ENCODE data around the gene IP6K1.

The IP6K1 gene

DNA sequence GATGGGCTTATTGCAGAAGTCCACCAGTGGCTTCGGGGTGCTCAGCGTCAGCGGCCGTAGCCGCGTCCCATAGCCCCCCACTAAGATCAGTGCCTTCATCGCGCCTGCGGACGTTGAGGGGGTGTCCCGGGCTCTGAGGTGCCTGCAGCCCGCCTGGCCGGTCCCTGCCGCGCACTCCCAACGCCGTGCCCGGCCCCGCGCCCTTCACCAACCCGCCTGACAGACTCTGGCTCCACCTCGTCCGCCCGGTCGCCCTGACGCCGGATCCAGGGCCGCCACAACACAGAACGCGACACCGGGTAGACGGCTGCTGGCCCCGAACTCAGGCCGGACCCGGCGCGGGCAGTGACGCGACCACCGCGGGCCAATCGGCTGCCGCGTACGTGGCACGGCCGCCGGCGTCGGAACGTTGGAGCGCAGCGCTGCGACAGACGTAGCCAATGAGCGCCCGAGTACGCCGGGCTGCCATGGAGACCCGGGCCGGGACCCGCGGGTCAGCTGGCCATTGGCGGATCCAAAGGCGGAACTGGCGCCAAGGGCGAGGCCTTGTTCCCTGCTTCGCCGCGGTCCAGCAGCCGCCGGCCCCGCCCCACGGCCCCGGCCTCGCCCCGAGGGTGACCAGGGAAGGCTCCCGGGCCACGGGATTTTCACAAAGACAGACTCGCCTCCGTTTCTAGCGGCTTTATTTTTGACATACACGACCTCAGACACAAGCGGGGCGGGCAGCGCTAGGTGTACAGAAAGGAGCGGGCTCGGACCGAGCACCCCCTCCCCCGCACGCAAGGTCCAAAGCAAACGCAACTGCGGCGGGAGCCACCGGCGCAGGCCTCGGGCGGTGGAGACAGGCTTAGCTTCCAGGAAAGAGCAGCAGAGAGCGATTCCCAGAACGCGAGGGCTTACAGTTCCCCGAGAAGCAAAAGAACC, 62.5 kb downstream of the IP6K1 start, which contains the start of gene GMPPB:
GMPPB (minus strand) TSS at position 324 of the 924 bp plus-strand sequence; CDS start at position 99, 225 bp downstream.
- peak; percentile 98 for DNase-seq (ENCODE audit: low read depth)

DNA sequence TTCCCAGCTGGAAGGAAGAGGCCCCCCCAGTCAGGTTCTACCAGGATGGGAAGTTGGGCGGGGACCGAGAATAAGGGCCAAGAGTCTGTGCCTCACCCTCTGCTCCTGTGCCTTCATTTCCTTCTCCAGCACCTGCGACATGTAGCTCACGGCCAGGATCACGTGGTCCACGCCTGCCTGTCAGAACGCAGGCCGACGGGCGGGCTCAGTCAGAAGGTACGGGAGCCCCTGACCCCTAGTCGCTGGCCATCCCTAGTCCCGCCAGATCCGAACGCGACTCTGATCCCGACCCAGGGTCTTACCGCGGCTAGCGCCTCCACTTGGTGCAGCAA, 63.1 kb downstream of the IP6K1 start:
- peak; percentile 57 for DNase-seq (ENCODE audit: low read depth)

- no peak for DNase-seq (ENCODE audit: low read depth)
Measured at GRCh38 chr3:49722896-49723295, 63.4 kb downstream of the IP6K1 start.

- DNase-seq (ENCODE audit: low read depth), result no peak
Measured at GRCh38 chr3:49721896-49722781, 64.2 kb downstream of the IP6K1 start.

DNA sequence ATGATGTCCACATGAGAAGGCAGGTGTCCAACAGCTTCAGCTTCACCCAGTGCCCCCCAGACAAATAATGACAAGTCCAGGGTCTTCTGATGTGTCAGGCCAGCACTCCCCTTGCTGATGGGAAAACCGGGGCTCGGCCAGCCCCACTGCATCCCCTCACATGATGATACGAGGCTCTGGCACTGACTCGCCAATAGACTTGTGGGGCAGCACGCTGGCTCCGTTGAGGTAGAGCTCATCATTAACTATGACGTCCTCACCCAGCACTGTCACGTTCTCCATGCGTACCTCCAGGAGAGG, 64.8 kb downstream of the IP6K1 start:
- DNase-seq (ENCODE audit: low read depth), result no peak

DNA sequence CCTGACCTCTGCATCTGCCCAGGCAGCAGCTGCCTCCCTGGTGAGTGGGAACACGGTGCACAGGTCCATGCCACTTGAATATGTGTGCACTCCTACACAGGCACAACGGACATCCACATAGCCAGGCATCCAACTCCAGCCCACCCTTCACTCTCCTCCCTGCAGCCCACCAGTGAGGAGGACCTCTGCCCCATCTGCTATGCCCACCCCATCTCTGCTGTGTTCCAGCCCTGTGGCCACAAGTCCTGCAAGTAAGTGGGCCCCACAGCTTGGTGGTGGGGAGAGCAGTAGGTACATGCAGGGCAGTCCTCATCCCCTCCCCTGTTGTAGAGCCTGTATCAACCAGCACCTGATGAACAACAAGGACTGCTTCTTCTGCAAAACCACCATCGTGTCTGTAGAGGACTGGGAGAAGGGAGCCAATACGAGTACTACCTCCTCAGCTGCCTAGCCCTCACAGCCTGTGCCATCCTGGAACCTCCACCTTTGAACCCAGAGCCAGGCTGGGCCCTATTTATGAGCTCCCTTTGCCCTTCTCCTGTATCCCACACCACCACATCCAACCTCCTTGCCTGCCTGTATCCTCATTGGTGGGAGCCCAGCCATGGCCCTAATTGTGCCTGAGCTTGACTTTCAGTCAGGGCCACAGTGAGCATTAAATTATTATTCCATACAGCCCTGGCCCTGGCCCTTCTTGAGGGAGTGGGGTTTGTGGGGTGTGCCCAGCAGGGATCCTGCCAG, 65.3 kb downstream of the IP6K1 start:
- DNase-seq (ENCODE audit: low read depth), result no peak

DNA sequence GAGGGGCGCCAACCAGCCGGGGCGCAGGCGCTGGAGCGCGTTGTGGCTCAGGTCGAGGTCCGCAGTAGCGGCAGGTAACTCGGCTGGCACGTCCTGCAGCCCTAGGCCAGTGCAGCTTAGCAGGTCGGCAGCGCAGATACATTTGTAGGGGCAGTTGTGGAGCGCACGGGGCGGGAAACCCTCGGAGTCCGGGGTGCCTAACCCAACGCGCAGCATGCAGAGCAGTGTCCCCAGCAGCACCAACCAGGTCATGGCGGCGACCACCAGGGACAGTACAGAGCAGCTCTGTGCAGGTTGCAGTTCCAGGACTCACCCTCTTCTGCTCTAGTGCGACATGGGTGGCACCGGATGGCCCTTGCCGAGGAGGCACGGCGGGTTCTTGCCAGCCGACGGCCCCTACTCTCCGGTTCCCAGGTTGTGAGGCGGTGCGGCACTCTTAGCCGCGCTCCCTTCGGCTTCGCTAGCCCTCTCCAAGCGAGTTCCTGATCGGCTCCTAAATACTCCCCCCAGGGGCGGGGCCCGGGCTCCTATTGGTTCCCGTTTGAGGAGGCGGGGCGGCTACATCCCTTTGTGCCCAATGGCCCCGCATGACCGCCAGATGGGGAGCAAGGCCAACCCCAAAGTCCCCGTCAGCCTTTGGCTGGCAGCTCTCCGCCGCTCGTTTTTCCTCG, 67.0 kb downstream of the IP6K1 start, which contains the start of gene AMIGO3:
AMIGO3 (minus strand) TSS at position 471 of the 671 bp plus-strand sequence; CDS start at position 252, 219 bp downstream.
- peak; percentile 95 for DNase-seq (ENCODE audit: low read depth)

GRCh38 chr3:49718858-49719213, 67.5 kb downstream of the IP6K1 start:
- DNase-seq (ENCODE audit: low read depth), result no peak

DNA sequence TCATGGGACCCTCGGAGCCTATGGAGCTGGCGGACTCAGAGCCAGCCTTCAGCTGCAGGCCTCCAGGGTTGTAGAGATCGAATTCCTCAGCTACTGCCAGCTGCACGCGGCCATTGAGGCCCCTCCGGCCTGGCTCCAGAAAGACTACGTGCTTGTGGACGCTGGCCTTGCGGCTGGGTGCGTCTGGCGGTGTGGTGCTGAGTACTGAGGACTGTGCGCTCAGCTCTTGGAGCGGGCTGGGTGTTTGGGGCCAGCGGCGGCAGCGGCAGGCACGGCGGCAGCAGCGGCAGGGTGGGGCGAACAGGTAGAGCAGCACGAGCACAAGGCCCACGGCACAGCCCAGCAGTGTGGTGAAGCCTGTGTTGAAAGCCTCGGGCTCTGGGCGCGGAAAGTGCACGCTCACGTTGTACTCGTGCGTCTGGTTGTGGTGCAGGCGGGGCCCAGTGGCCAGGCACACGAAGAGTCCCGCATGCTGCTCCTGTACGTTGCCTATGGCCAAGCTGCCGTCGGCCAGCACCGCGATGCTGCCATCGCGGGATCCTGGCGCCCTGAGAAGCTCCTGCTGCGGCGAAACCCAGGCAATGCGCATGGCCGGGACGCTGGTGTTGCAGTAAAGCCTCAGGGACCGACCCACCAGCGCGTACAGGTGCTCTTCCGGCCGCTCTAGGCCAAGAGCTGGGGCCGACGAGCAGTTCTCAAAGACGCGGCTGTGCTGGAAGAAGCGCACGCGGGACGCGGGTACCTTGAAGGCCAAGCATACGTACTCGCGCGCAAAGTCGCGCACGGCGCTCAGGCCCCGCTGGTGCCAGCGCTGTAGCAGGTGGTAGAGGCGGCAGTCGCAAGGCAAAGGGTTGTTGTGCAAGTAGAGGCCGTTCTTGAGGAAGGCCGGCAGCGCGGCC, 68.1 kb downstream of the IP6K1 start:
- DNase-seq (ENCODE audit: low read depth), result no peak

- DNase-seq (ENCODE audit: low read depth), result no peak
Measured at GRCh38 chr3:49717211-49717958, 69.0 kb downstream of the IP6K1 start.

- DNase-seq (ENCODE audit: low read depth), result no peak
Measured at GRCh38 chr3:49716691-49717210, 69.6 kb downstream of the IP6K1 start.

DNA sequence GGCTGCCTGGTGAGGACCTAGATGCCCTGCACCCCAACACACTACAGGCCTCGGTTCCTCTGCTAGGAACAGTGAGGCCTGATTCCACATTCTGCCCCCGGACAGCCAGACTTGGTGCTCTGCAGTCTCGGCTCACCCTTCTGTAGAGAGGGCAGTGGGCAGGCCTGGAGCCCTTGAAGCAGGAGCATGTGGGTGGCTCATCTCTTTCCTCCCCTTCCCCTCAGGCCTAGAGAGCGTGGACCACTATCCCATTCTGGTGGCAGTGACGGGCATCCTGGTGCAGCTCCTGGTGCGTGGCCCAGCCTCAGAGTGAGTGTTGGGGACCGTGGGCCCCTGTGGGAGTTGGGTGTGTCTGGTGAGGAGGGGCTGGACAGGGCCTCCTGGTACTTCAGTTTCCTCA, 70.2 kb downstream of the IP6K1 start:
- no peak for DNase-seq (ENCODE audit: low read depth)

DNA sequence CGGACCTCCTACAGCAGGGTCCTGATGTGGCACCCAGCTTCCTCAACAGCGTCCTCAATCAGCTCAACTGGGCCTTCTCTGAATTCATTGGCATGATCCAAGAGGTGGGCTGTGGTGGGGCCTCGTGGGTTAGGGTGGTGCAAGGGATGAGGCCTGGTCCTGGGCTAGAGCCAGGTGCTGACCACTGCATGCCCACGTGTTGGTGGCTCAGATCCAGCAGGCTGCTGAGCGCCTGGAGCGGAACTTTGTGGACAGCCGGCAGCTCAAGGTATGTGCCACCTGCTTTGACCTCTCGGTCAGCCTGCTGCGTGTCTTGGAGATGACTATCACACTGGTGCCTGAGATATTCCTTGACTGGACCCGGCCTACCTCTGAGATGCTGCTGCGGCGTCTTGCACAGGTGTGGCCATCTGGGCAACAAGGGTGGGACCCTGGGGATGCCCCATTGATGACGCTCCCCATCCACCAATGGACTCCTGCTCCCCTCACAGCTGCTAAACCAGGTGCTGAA, 70.7 kb downstream of the IP6K1 start:
- DNase-seq (ENCODE audit: low read depth), result no peak

- DNase-seq (ENCODE audit: low read depth), result no peak
Measured at GRCh38 chr3:49714728-49715550, 71.4 kb downstream of the IP6K1 start.

- no peak for DNase-seq (ENCODE audit: low read depth)
Measured at GRCh38 chr3:49713336-49714105, 72.8 kb downstream of the IP6K1 start.

GRCh38 chr3:49712631-49713317, 73.6 kb downstream of the IP6K1 start:
- DNase-seq (ENCODE audit: low read depth), result no peak

DNA sequence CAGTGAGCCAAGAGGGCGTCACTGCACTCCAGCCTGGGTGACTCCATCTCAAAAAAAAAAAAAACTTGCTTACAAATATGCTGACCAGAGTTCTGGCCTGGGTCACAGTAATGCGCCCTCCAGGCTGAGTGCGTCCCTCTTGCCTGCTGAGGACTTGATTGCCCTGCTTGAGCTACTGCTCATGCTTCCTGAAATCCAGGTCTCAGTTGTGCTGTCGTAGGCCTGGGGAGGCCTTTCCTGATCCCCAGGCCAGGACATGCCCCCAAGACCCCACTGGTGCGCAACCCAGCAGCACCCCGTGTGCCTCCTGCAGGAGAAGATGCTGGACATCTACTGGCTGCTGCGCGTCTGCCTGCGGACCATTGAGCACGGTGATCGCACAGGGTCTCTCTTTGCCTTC, 74.2 kb downstream of the IP6K1 start:
- DNase-seq (ENCODE audit: low read depth), result no peak
